SU-DHL-6 (cell line): Measurements from ENCODE around the gene TBC1D4.

Source experiments
- H2AFZ ChIP-seq: fragments of 200-600 bp; sonication (generic); 2 replicates; pipeline ENCODE4 v1.6.1; 2014; ENCODE audit warnings: low read depth, mild to moderate bottlenecking, moderate library complexity, mixed read lengths, antibody characterized with exemption, low read length; ENCODE audit not compliant: severe bottlenecking
- H3F3A ChIP-seq: fragments of 200-600 bp; shearing (Covaris generic); 2 replicates; pipeline ENCODE4 v1.6.0; 2016; ENCODE audit warnings: antibody characterized with exemption, mild to moderate bottlenecking; ENCODE audit not compliant: insufficient read depth
- H3K27ac ChIP-seq: fragments of 200-600 bp; sonication (generic); 2 replicates; pipeline ENCODE4 v1.5.1; 2016; ENCODE audit warnings: low read depth, mild to moderate bottlenecking, low read length, moderate library complexity, mixed read lengths
- H3K27me3 ChIP-seq: fragments of 200-600 bp; sonication (generic), shearing (Covaris generic); 2 replicates; pipeline ENCODE4 v1.6.0; 2014; ENCODE audit warnings: mild to moderate bottlenecking, low read length
- H3K36me3 ChIP-seq: fragments of 200-600 bp; sonication (generic); 2 replicates; pipeline ENCODE4 v1.6.1; 2014; ENCODE audit warnings: mild to moderate bottlenecking, low read length, mixed read lengths
- H3K4me2 ChIP-seq: fragments of 300-600, 200-600 bp; shearing (Covaris generic), sonication (generic); 2 replicates; pipeline ENCODE4 v1.6.0; 2014; ENCODE audit warnings: low read length, low read depth, mild to moderate bottlenecking; ENCODE audit not compliant: poor library complexity, severe bottlenecking
- H3K4me3 ChIP-seq: fragments of 200-600 bp; sonication (generic); 2 replicates; pipeline ENCODE4 v1.5.1; 2014; ENCODE audit warnings: antibody characterized with exemption, low read length, mild to moderate bottlenecking, mixed read lengths; ENCODE audit not compliant: insufficient read depth, poor library complexity, severe bottlenecking
- H3K79me2 ChIP-seq: fragments of 200-600 bp; sonication (generic); 2 replicates; pipeline ENCODE4 v1.6.1; 2014; ENCODE audit warnings: mild to moderate bottlenecking, low read length, moderate library complexity; ENCODE audit not compliant: insufficient read depth
- H3K9ac ChIP-seq: fragments of 200-600 bp; sonication (generic); 2 replicates; pipeline ENCODE4 v1.7.0; 2014; ENCODE audit warnings: mild to moderate bottlenecking, low read length
- H3K9me2 ChIP-seq: fragments of 200-600 bp; sonication (generic); replicated peaks from 2 replicates; pipeline ENCODE4 v1.6.1; 2014; ENCODE audit warnings: low read length; ENCODE audit not compliant: insufficient read depth
- H3K9me3 ChIP-seq: fragments of 200-600 bp; sonication (generic); 2 replicates; pipeline ENCODE4 v1.6.1; 2014; ENCODE audit warnings: low read length, mixed read lengths; ENCODE audit not compliant: insufficient read depth
- H4K20me1 ChIP-seq: fragments of 200-600 bp; sonication (generic); 2 replicates; pipeline ENCODE4 v1.6.1; 2014; ENCODE audit warnings: low read depth, mild to moderate bottlenecking, antibody characterized with exemption, low read length, moderate library complexity, mixed read lengths
- EZH2phosphoT487 ChIP-seq: fragments of 200-600 bp; sonication (generic), shearing (Covaris generic); conservative IDR thresholded peaks from 2 replicates; pipeline ENCODE4 v1.6.1; 2018; ENCODE audit warnings: mild to moderate bottlenecking, antibody characterized with exemption, low read length, moderate library complexity, mixed read lengths
- TF ChIP-seq, protein P1 (sequence below): fragments of 200-600 bp; sonication (generic); IDR thresholded peaks from one replicate; pipeline ENCODE4 v1.5.1; 2017; ENCODE audit warnings: antibody characterized with exemption, mild to moderate bottlenecking, low read length, moderate library complexity; ENCODE audit not compliant: insufficient read depth, poor library complexity, severe bottlenecking

Gene TBC1D4

DNA sequence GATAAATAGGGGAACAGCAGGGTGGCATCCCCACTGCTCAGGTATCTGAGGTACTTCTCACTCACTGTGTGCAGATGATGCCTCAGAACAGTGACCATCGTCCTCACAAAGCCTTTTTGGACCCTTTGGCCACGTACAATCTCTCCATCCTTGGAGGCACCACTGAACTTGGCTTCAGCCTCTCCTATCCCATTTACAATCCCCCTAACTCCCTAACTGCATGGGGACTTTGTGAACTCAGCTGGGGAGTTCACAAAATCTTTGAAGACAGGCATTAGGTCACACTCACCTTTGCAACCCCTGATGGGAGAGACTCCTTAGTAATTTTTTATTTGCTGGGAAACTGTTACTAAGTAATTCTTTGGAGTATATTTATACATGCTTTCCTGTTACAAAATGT is 60.8 kb downstream of the TBC1D4 start:
- Histone ChIP-seq H3K27me3 (no peaks in the 10 kb centered on the region), H3K4me2 (no peak overlapping the region), H3K27ac (no peak overlapping the region), H3K9ac (no peak overlapping the region), H3K4me3 (no peak overlapping the region), H3K36me3 (no peaks in the 10 kb centered on the region), H3F3A (no peaks in the 10 kb centered on the region), H2AFZ (no peak overlapping the region), H4K20me1 (no peaks in the 10 kb centered on the region), H3K9me3 (no peaks in the 10 kb centered on the region), H3K9me2 (no peaks in the 10 kb centered on the region), H3K79me2 (no peaks in the 10 kb centered on the region)
- TF ChIP-seq, protein P1, sequence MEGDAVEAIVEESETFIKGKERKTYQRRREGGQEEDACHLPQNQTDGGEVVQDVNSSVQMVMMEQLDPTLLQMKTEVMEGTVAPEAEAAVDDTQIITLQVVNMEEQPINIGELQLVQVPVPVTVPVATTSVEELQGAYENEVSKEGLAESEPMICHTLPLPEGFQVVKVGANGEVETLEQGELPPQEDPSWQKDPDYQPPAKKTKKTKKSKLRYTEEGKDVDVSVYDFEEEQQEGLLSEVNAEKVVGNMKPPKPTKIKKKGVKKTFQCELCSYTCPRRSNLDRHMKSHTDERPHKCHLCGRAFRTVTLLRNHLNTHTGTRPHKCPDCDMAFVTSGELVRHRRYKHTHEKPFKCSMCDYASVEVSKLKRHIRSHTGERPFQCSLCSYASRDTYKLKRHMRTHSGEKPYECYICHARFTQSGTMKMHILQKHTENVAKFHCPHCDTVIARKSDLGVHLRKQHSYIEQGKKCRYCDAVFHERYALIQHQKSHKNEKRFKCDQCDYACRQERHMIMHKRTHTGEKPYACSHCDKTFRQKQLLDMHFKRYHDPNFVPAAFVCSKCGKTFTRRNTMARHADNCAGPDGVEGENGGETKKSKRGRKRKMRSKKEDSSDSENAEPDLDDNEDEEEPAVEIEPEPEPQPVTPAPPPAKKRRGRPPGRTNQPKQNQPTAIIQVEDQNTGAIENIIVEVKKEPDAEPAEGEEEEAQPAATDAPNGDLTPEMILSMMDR: no peak
- no peak for TF ChIP-seq EZH2phosphoT487

DNA sequence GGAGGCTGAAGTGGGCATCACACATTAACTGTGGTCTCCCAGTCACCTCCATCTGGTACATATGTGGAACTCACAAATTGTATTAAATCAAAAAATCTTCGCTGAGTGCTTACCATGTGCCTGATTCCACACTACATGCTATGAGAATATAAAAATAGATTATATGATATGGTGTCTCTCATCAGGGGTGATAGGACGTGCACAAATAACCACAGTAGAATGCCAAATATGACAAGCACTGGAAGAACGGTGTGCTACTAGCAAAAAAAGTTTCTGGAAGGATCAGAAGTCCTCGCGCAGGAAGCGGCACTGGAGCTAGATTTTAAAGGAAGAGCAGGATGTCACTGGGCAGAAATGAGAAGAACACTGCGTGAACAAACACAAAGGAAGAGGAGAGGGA is 62.3 kb downstream of the TBC1D4 start:
- H3K79me2 ChIP-seq: no peaks in the 10 kb centered on the region
- no peak for TF ChIP-seq EZH2phosphoT487
- TF ChIP-seq, protein P1: no peak

DNA sequence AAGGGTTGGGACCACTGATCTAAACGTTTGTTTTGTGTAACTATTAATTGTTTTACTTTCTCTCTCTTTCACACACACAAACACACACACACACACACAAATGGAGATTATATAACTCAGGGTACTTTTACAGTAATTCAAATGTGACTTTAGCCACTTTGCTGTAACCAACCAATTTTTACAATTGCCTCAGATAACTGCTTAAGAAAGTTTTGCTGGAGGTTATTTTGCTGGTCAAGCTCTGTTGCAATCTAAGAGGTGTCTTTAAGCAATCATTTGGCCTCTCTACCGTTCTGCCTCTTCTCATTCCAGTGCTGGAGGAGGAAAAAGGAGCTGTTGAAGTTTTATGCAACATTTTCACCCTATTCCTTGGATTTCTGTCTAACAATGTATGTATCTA is 63.0 kb downstream of the TBC1D4 start:
- no peaks in the 10 kb centered on the region for H3K9me2 ChIP-seq
- H2AFZ ChIP-seq: no peak overlapping the region
- no peaks in the 10 kb centered on the region for H3F3A ChIP-seq
- H3K9me3 ChIP-seq: no peaks in the 10 kb centered on the region
- H3K27me3 ChIP-seq: no peaks in the 10 kb centered on the region
- TF ChIP-seq, protein P1: no peak
- TF ChIP-seq EZH2phosphoT487: no peak
- no peak overlapping the region for H3K4me2 ChIP-seq
- no peaks in the 10 kb centered on the region for H4K20me1 ChIP-seq
- H3K79me2 ChIP-seq: no peaks in the 10 kb centered on the region
- H3K27ac ChIP-seq: no peak overlapping the region
- H3K36me3 ChIP-seq: no peaks in the 10 kb centered on the region
- no peak overlapping the region for H3K4me3 ChIP-seq
- no peak overlapping the region for H3K9ac ChIP-seq

More for the DNA sequence above, 62.3 kb downstream of the TBC1D4 start:
- H3K4me2 ChIP-seq: no peak overlapping the region
- no peaks in the 10 kb centered on the region for H3K9me2 ChIP-seq
- H3F3A ChIP-seq: no peaks in the 10 kb centered on the region
- H3K4me3 ChIP-seq: no peak overlapping the region
- no peaks in the 10 kb centered on the region for H4K20me1 ChIP-seq
- no peak overlapping the region for H2AFZ ChIP-seq
- H3K27me3 ChIP-seq: no peaks in the 10 kb centered on the region
- H3K36me3 ChIP-seq: no peaks in the 10 kb centered on the region
- H3K27ac ChIP-seq: no peak overlapping the region
- no peak overlapping the region for H3K9ac ChIP-seq
- H3K9me3 ChIP-seq: no peaks in the 10 kb centered on the region
